ENCODE measurements around the gene ANGEL2.
"Not testable (repeated sequence)": the region's sequence is repeated elsewhere in the genome, so short reads cannot be mapped to it uniquely, and the experiment has no call there.

Gene ANGEL2, protein sequence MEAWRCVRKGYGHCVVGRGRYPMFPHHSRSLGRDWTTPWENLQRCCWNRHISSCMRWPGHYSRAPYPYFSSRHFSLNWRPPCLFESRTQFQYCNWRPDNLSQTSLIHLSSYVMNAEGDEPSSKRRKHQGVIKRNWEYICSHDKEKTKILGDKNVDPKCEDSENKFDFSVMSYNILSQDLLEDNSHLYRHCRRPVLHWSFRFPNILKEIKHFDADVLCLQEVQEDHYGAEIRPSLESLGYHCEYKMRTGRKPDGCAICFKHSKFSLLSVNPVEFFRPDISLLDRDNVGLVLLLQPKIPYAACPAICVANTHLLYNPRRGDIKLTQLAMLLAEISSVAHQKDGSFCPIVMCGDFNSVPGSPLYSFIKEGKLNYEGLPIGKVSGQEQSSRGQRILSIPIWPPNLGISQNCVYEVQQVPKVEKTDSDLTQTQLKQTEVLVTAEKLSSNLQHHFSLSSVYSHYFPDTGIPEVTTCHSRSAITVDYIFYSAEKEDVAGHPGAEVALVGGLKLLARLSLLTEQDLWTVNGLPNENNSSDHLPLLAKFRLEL

GRCh38 chr1:213015099-213016050, at the start of gene ANGEL2:
TSS of gene ANGEL2 (minus strand) at chr1:213015867. CDS start at chr1:213015671, 196 bp downstream.
- DNase-seq, result peak; percentile 88 to 98

- DNase-seq, result no peak
These were observed 45.6 kb upstream of the ANGEL2 start for GRCh38 chr1:213061263-213061662.

DNA sequence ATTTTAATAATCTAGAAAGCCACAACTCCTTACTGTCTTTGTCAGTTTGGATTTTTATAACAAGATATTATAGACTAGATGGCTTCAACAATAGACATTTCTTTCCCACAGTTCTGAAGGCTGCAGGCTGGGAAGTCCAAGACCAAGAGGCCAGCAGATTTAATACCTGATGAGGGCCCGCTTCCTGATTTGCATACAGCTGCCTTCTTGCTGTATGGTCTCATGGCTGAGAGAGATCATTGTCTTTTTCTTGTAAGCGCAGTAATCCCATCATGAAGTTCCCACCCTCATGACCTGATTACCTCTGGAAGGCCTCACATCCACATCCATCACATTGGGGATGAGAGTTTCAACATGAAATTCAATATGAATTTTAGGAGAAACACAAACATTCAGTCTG, 45.2 kb upstream of the ANGEL2 start:
- no peak for DNase-seq

DNA sequence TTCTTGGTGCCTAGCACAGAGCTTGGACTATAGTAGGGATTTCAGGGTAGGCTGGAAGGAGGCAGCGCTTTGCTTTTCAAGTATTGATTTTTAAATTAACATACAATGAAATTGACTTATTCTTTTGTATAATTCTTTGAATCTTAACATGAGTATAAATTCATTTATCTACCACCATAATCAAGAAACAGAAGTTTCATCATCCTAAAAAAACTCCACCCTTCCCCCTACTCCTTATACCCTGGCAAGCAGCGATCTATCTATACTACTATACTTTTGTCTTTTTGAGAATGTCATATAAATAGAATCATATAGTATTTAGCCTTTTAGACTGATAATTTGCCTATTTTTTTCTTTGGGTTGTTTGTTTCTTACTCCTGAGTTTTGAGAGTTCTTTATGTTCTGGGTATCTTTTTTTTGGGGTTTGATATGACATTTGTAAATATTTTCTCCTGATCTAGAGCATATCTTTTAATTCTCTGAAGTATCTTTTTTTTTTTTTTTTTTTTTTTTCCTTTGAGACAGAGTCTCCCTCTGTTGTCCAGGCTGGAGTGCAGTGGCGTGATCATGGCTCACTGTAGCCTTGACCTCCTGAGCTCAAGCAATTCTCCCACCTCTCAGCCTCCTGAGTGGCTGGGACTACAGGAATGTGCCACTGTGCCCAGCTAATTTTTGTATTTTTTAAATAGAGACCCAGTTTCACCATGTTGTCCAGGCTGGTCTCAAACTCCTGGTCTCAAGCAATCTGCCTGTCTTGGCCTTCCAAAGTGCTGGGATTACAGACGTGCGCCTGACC, 41.8 kb upstream of the ANGEL2 start:
- no peak for DNase-seq

- no peak for DNase-seq
These were observed 40.1 kb upstream of the ANGEL2 start for GRCh38 chr1:213055767-213056166.

DNA sequence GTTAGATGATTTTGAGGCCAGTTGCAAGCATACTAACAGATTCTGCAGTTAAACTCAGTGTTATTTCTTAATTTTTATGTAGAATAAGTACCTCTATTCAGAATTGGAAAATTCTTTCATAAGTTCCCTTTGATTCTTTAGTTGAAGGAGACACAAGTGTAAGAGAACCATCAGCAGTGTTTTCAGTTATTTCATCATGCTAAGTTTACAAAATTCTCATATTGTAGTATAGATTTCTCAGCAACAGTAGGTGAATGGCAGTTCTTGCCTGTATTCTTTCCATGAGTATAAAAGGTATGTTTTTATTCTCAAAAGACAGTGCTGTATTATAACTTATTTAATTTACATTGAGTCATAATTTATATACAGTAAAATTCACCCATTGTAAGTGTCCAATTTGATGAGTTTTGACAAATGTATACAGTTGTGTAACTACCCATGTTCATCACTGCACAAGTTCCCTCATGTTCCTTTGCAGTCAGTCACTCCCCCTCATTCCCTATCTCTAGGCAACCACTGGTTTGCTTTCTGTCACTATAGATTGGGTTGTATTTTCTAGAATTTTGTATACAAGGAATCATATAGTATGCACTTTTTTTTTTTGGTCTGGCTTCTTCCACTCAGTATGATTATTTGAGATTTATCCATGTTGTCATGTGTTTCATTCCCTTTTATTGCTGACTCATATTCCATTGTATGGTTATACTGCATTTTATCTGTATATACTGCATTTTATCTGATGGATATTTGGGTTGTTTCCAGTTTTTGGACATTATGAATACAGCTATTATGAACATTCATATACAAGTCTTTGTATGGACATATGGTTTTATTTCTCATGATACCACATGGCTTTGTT, 39.3 kb upstream of the ANGEL2 start:
- peak in 1 of 2 donors; percentile 17 for DNase-seq

GRCh38 chr1:213054142-213054541, 38.5 kb upstream of the ANGEL2 start:
- no peak for DNase-seq

DNA sequence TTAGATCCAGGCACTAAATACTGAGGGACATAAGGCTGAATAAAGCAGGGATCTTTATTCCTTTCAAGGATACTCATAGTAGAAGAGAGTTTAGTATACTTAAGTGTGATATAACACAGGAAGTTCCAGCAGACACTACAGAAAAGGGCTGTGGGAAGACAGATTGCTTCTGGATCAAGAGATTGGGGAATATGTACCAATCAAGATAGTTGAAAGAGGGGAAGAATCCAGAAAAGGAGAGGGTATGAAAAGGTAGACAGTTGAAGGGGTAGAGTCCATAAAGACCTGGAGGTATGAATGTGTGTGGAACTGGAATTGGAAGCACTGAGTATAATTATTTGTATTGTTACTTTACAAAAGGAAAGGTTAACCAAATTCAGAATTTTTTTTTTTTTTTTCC, 37.8 kb upstream of the ANGEL2 start:
- no peak for DNase-seq

DNA sequence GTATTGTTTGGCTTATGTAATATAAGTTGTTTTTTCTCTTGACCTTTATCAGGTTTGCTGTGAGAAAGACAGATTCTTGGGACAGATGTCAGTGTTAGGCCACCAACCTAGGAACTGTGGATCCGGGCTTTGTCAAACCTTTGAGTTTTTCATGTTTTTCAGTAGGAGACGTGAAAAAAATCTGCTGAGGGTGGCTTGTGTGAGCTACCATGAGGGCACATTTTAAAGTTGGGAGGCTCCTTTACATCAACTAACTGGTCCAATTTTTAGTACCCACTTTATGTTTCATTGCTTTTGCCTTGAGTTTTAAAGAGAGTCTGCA, 36.2 kb upstream of the ANGEL2 start:
- DNase-seq, result no peak

GRCh38 chr1:213051127-213051880, 35.6 kb upstream of the ANGEL2 start, which contains the start of gene RPS6KC1:
TSS of gene RPS6KC1 (plus strand) at chr1:213051241. CDS start at chr1:213051405, 164 bp downstream.
- peak; percentile 84 to 94 for DNase-seq

DNA sequence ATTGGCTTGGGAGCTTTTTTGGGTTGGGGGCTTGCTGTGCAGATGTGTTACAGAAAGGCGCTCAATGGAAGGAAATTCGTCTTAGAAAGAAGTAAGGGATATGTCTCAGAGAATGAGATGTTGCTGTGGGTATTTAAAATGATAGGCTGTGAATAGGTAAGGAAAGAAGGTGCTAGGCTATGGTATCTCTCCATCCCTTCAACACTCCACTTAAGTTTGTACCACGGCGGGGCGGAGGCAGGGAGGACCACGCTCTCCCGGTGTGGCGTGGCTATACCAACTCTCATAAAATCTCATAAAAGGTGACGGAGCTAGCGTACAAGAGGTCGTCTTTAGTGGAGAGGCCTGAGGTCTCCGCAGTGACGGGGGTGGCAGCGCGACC, 35.1 kb upstream of the ANGEL2 start:
- DNase-seq, result no peak

DNA sequence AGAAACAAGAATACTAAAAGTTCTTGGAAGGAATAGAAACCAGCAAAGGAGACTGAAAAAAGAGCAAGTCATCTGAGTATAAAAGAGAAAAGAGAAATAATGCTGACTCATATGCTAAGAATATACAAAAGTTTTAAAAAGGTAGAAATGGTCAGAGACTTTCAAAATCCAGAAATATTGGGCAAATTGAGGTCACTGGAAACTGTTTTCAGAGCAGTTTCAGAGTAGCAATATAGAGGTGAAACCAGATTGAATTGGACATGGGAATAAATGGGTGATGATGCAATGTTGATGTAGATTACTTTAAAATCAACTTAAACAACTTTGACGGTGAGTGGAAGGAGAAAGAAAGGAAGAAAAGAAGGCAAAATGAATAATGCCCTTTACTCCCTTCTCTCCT, 33.6 kb upstream of the ANGEL2 start:
- no peak for DNase-seq

- DNase-seq, result not testable (repeated sequence)
These were observed 29.9 kb upstream of the ANGEL2 start for GRCh38 chr1:213045321-213046226.

DNA sequence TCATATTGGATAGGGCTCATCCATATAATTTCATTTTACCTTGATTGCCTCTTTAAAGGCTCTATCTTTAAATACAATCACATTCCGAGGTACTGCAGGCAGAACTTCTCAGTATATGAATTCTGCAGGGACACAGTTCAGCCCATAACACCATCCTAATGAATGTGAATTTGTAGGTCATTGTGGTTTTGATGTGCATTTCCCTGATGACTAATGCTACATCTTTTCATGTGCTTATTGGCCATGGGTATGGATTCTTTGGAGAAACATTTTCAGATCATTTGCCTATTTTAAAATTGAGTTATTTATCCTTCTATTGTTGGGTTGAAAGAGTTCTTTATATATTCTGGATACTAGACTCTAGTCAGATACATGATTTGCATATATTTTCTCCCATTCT, 25.8 kb upstream of the ANGEL2 start:
- peak in 1 of 2 donors; percentile 29 for DNase-seq

DNA sequence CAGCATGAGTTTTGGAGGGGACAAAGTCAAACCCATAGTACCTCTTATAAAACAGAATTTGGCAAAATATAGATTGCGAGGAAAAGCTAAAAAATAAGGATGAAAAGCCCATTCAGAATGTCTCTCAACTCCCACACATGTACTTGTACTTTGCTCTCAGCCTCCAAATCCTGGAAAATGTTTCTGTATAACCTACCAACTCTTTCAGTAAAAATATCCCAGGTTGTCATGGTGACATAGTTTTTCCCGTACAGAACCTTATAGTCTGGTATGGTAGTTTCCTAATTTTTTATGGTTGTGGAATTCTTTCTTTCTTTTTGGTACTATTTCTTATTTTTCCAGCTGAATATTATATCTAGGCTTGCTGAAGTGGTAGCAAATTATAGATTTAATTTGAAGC, 19.9 kb upstream of the ANGEL2 start:
- no peak for DNase-seq

DNA sequence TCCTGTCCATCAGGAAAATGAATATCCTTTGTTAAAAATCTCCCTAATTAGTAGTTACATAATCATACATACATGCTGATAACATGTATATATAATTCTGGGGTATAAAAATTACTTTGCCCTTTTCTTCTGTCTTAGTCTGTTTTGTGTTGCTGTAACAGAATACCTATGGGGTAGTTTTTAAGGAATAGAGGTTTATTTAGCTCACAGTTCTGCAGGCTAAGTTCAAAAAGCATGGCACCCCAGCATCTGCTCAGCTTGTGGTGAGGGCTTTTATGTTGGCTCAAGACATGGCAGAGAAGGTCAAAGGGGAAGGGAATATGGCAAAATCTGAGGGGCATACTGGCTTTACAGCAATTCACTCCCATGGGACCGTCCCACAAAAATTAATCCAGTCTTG, 19.0 kb upstream of the ANGEL2 start:
- no peak for DNase-seq

DNA sequence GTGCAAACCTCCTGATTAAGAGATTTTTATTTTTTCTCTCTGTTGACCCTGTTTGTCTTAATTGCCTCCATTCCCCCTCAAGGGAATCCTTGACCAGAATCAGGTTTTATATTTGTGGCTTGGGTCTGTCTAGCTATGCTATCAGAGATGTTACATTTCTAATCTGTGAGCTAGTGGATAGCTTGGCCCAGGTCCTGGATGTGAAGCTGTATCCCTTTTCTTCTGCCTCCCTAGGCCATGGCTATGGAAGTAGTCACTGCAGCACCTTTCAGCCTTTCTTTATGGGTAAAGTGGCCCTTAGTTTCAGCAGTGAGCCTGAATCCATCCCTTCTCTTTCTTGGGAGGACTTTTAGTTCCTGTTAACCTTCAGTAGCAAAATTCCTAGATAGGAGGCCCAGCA, 17.0 kb upstream of the ANGEL2 start:
- no peak for DNase-seq

GRCh38 chr1:213027024-213027423, 11.4 kb upstream of the ANGEL2 start:
- not testable (repeated sequence) for DNase-seq

DNA sequence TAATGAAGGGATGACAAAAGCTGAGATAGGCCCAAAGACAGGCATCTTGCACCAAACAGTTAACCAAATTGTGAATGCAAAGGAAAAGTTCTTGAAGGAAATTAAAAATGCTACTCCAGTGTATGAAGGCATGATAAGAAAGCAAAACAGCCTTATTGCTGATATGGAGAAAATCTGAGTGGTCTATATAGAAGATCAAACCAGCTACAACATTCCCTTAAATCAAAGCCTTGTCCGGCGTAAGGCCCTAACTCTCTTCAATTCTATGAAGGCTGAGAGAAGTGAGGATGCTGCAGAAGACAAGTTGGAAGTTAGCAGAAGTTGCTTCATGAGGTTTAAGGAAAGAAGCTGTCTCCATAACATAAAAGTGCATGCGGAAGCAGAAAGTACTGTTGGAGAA, 4.3 kb upstream of the ANGEL2 start:
- DNase-seq, result no peak

DNA sequence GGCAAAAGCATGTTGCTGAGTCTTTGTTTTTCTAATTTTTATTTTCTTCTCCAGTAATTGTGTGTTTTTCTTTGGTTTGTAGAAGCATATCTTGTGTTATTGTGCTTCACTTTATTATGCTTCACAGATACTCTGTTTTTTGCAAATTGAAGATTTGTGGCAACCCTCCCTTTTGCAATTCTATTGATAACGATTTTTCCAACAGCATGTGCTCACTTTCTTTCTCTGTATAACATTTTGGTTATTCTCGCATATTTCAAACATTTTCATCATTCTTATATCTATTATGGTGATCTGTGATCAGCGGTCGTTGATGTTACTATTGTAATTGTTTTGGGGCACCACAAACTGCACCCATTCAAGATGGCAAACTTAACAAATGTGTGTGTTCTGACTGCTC, 3.8 kb upstream of the ANGEL2 start:
- no peak for DNase-seq
